SK-N-SH treated with all-trans-retinoic acid at 6 μM for 48 hours (cell line): ENCODE data around the gene ZBTB7B.
"Not testable (repeated sequence)": the region's sequence is repeated elsewhere in the genome, so short reads cannot be mapped to it uniquely, and the experiment has no call there.

Experiments used
- ATAC-seq: fragments of 200-7000 bp; cut with Tn5 transposase; 3 replicates; pipeline ENCODE4 v1.9.1; 2020; ENCODE audit warnings: mild to moderate bottlenecking, moderate library complexity
- BACH2 ChIP-seq: fragments of 250-450 bp; sonication (Bioruptor Pico); IDR thresholded peaks from 2 replicates; pipeline ENCODE4 v1.9.0; 2021; ENCODE audit warnings: mild to moderate bottlenecking, borderline replicate concordance
- CSDC2 ChIP-seq: fragments of 250-450 bp; sonication (Bioruptor Pico); IDR thresholded peaks from 2 replicates; pipeline ENCODE4 v1.5.0; 2020; ENCODE audit warnings: mild to moderate bottlenecking, moderate library complexity
- ESRRG ChIP-seq: fragments of 250-450 bp; sonication (Bioruptor Pico); IDR thresholded peaks from 2 replicates; pipeline ENCODE4 v1.6.1; 2021; ENCODE audit warnings: mild to moderate bottlenecking
- GLIS3 ChIP-seq: fragments of 250-450 bp; sonication (Bioruptor Pico); IDR thresholded peaks from 2 replicates; pipeline ENCODE4 v1.5.0; 2020; ENCODE audit warnings: mild to moderate bottlenecking, moderate library complexity
- ISL1 ChIP-seq: fragments of 250-450 bp; sonication (Bioruptor Pico); IDR thresholded peaks from 2 replicates; pipeline ENCODE4 v2.1.2; 2022; ENCODE audit warnings: mild to moderate bottlenecking, moderate library complexity
- PPARA ChIP-seq: fragments of 250-450 bp; sonication (Bioruptor Pico); IDR thresholded peaks from 2 replicates; pipeline ENCODE4 v1.5.0; 2020; ENCODE audit warnings: mild to moderate bottlenecking, borderline replicate concordance
- RARB ChIP-seq: fragments of 250-450 bp; sonication (Bioruptor Pico); IDR thresholded peaks from 2 replicates; pipeline ENCODE4 v1.8.0; 2021; ENCODE audit warnings: mild to moderate bottlenecking, moderate library complexity
- TCF4 ChIP-seq: fragments of 250-450 bp; sonication (Bioruptor Pico); IDR thresholded peaks from 2 replicates; pipeline ENCODE4 v1.8.0; 2021; ENCODE audit warnings: mild to moderate bottlenecking, moderate library complexity, borderline replicate concordance
- TOX ChIP-seq: fragments of 250-450 bp; sonication (Bioruptor Pico); IDR thresholded peaks from 2 replicates; pipeline ENCODE4 v1.8.0; 2021; ENCODE audit warnings: mild to moderate bottlenecking, moderate library complexity, borderline replicate concordance
- ZC3H10 ChIP-seq: fragments of 250-450 bp; sonication (Bioruptor Pico); IDR thresholded peaks from 2 replicates; pipeline ENCODE4 v1.5.1; 2021; ENCODE audit warnings: mild to moderate bottlenecking, moderate library complexity
- ZFP3 ChIP-seq: fragments of 250-450 bp; sonication (Bioruptor Pico); IDR thresholded peaks from 2 replicates; pipeline ENCODE4 v1.5.0; 2020; ENCODE audit warnings: mild to moderate bottlenecking, moderate library complexity
- ZFP30 ChIP-seq: fragments of 450-650 bp; formaldehyde crosslinking; IDR thresholded peaks from 2 replicates; pipeline ENCODE4 v1.5.0; 2022; ENCODE audit warnings: mild to moderate bottlenecking, moderate library complexity
- ZNF565 ChIP-seq: fragments of 450-650 bp; formaldehyde crosslinking; conservative IDR thresholded peaks from 2 replicates; pipeline ENCODE4 v1.5.0; 2020; ENCODE audit warnings: low read depth, mild to moderate bottlenecking, moderate library complexity
- ZNF70 ChIP-seq: fragments of 450-650 bp; formaldehyde crosslinking; IDR thresholded peaks from 2 replicates; pipeline ENCODE4 v1.5.0; 2020; ENCODE audit warnings: mild to moderate bottlenecking, moderate library complexity
- ZNF8 ChIP-seq: fragments of 450-650 bp; formaldehyde crosslinking; IDR thresholded peaks from 2 replicates; pipeline ENCODE4 v1.5.0; 2020; ENCODE audit warnings: mild to moderate bottlenecking, moderate library complexity
- TF ChIP-seq, protein P1 (sequence below): fragments of 250-450 bp; sonication (Bioruptor Pico); IDR thresholded peaks from 2 replicates; pipeline ENCODE4 v1.5.1; 2021; ENCODE audit warnings: mild to moderate bottlenecking, moderate library complexity
- TF ChIP-seq, protein P2 (sequence below): fragments of 250-450 bp; sonication (Bioruptor Pico); IDR thresholded peaks from 2 replicates; pipeline ENCODE4 v1.5.1; 2020; ENCODE audit warnings: low read depth, mild to moderate bottlenecking, moderate library complexity
- TF ChIP-seq, protein P3 (sequence below): fragments of 250-450 bp; sonication (Bioruptor Pico); IDR thresholded peaks from 2 replicates; pipeline ENCODE4 v1.5.0; 2020; ENCODE audit warnings: mild to moderate bottlenecking, moderate library complexity
- TF ChIP-seq, protein P4 (sequence below): fragments of 250-450 bp; sonication (Bioruptor Pico); IDR thresholded peaks from 2 replicates; pipeline ENCODE4 v1.8.0; 2020; ENCODE audit warnings: mild to moderate bottlenecking, moderate library complexity, borderline replicate concordance

Gene ZBTB7B

DNA sequence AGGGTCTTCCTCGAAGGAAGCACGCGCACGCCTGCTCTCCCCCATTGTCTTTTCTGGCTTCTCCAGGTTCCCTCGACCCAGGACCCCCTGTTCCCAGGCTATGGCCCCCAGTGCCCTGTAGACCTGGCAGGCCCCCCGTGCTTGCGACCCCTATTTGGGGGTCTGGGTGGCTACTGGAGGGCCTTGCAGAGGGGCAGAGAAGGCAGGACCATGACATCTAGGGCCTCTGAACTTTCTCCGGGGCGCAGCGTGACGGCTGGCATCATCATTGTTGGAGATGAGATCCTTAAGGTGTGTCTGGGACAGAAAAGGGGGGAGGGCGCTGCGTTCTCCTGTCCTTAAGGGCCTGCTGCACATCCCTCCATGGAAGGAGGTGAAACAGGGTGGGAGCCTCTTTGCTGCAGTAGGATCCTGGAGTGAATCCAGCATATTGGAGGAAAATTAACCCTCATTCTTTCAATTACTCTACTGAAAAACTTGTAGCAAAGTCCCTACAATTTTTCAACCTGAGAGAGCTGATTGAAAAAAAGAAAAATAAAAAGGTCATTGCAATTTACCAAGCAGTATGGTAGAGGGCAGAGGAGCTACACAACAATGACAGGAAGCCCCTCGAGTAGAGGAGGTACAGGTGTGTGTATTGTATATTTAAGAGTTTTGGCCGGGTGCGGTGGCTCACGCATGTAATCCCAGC lies 18.7 kb upstream of the ZBTB7B start:
- TF ChIP-seq TCF4: no peak
- TF ChIP-seq, protein P1, sequence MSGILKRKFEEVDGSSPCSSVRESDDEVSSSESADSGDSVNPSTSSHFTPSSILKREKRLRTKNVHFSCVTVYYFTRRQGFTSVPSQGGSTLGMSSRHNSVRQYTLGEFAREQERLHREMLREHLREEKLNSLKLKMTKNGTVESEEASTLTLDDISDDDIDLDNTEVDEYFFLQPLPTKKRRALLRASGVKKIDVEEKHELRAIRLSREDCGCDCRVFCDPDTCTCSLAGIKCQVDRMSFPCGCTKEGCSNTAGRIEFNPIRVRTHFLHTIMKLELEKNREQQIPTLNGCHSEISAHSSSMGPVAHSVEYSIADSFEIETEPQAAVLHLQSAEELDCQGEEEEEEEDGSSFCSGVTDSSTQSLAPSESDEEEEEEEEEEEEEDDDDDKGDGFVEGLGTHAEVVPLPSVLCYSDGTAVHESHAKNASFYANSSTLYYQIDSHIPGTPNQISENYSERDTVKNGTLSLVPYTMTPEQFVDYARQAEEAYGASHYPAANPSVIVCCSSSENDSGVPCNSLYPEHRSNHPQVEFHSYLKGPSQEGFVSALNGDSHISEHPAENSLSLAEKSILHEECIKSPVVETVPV (CRISPR knock-in tag): no peak
- TF ChIP-seq PPARA (CRISPR knock-in tag): no peak
- no peak for TF ChIP-seq GLIS3 (CRISPR knock-in tag)
- no peak for TF ChIP-seq ZFP3 (CRISPR knock-in tag)
- TF ChIP-seq TOX (CRISPR knock-in tag): no peak
- TF ChIP-seq RARB (CRISPR knock-in tag): no peak
- no peak for TF ChIP-seq ZFP30 (CRISPR knock-in tag)
- peak; percentile 7; the same call in 1 of the 3 replicates for ATAC-seq

DNA sequence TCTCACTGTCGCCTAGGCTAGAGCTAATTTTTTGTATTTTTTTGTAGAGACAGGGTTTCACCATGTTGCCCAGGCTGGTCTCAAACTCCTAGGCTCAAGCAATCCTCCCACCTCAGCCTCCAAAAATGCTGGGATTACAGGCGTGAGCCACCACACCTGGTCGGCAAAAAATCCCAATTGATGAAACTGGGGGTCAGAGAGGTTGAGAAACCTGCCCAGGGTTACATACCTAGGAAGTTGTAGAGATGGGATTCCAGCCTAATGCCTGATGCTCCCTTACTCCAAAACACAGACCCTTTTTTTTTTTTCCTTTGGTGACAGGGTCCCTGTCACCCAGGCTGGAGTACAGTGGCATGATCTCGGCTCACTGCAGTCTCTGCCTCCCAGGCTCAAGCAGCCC lies 15.9 kb upstream of the ZBTB7B start:
- not testable (repeated sequence) for ATAC-seq

DNA sequence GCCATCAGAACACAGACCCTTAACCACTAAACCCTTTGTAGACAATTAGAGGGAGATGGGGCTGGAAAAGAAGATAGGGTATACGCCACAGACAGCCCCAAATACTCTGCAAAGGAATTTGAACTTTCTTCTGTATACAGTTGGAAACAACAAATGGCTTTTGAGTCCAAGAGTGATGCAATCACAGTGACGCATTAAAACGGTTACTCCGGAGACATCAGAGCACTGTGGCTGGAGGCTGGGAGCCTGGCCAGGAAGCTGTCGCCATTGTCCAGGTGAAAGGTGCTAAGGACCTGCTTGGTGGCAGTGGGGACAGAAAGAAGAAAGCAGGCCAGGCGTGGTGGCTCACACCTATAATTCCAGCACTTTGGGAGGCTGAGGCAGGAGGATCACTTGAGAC lies 15.3 kb upstream of the ZBTB7B start:
- no peak for ATAC-seq
- TF ChIP-seq TOX (CRISPR knock-in tag) (no peak), CSDC2 (CRISPR knock-in tag) (no peak), ZNF8 (CRISPR knock-in tag) (no peak), ZNF70 (no peak), BACH2 (CRISPR knock-in tag) (no peak), ESRRG (CRISPR knock-in tag) (no peak)

DNA sequence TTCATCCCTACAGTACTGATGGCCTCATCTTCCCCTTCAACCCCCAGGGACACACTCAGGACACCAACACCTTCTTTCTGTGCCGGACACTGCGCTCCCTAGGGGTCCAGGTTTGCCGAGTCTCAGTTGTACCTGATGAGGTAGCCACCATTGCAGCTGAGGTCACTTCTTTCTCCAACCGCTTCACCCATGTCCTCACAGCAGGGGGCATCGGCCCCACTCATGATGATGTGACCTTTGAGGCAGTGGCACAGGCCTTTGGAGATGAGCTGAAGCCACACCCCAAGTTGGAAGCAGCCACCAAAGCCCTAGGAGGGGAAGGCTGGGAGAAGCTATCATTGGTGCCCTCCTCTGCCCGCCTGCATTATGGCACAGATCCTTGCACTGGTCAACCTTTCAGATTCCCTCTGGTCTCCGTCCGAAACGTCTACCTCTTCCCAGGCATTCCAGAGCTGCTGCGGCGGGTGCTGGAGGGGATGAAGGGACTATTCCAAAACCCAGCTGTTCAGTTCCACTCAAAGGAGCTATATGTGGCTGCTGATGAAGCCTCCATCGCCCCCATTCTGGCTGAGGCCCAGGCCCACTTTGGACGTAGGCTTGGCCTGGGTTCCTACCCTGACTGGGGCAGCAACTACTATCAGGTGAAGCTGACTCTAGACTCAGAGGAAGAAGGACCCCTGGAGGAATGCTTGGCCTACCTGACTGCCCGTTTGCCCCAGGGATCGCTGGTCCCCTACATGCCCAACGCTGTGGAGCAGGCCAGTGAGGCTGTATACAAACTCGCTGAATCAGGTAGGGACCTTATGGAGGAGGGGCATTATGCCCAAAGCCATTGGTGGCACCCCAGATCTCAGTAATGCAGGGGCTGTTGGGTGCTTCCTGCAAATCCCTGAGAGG lies 14.3 kb upstream of the ZBTB7B start:
- no peak for ATAC-seq
- no peak for TF ChIP-seq ZNF565 (CRISPR knock-in tag)
- TF ChIP-seq, protein P2, sequence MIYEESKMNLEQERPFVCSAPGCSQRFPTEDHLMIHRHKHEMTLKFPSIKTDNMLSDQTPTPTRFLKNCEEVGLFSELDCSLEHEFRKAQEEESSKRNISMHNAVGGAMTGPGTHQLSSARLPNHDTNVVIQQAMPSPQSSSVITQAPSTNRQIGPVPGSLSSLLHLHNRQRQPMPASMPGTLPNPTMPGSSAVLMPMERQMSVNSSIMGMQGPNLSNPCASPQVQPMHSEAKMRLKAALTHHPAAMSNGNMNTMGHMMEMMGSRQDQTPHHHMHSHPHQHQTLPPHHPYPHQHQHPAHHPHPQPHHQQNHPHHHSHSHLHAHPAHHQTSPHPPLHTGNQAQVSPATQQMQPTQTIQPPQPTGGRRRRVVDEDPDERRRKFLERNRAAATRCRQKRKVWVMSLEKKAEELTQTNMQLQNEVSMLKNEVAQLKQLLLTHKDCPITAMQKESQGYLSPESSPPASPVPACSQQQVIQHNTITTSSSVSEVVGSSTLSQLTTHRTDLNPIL (CRISPR knock-in tag): no peak
- TF ChIP-seq, protein P3, sequence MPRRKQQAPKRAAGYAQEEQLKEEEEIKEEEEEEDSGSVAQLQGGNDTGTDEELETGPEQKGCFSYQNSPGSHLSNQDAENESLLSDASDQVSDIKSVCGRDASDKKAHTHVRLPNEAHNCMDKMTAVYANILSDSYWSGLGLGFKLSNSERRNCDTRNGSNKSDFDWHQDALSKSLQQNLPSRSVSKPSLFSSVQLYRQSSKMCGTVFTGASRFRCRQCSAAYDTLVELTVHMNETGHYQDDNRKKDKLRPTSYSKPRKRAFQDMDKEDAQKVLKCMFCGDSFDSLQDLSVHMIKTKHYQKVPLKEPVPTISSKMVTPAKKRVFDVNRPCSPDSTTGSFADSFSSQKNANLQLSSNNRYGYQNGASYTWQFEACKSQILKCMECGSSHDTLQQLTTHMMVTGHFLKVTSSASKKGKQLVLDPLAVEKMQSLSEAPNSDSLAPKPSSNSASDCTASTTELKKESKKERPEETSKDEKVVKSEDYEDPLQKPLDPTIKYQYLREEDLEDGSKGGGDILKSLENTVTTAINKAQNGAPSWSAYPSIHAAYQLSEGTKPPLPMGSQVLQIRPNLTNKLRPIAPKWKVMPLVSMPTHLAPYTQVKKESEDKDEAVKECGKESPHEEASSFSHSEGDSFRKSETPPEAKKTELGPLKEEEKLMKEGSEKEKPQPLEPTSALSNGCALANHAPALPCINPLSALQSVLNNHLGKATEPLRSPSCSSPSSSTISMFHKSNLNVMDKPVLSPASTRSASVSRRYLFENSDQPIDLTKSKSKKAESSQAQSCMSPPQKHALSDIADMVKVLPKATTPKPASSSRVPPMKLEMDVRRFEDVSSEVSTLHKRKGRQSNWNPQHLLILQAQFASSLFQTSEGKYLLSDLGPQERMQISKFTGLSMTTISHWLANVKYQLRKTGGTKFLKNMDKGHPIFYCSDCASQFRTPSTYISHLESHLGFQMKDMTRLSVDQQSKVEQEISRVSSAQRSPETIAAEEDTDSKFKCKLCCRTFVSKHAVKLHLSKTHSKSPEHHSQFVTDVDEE (CRISPR knock-in tag): no peak
- TF ChIP-seq ISL1 (CRISPR knock-in tag): no peak
- no peak for TF ChIP-seq ZFP30 (CRISPR knock-in tag)

DNA sequence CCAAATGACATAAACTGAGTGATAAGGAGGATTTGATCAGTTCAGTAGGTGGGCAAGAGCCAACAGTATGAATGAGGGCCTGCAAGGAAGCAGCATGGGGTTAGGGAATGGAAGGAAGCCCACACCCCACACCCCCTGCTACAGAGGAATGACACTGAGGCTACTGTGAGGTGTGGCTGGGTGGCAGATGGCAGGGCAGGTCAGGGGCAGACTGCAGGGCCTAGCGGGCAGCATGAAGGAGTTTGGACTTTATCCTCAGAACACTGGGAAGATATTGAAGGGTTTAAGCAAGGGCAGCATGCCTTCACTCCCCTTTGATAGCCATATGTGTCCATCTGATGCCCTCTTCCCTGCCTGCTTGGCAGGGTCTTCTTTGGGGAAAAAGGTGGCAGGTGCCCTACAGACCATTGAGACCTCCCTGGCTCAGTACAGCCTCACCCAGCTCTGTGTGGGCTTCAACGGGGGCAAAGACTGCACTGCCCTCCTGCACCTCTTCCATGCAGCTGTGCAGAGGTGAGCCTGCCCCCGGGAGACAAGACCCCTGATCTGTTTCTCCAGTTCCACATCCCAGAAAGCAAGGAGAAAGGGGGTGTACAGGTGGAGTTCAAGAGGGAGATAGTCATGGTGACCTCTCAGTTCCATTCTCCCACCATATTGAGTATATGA lies 13.3 kb upstream of the ZBTB7B start:
- no peak for ATAC-seq
- TF ChIP-seq TCF4 (no peak), ZNF565 (CRISPR knock-in tag) (no peak), TOX (CRISPR knock-in tag) (no peak), GLIS3 (CRISPR knock-in tag) (no peak), ZC3H10 (CRISPR knock-in tag) (no peak), ESRRG (CRISPR knock-in tag) (no peak), ZNF8 (CRISPR knock-in tag) (no peak)
- TF ChIP-seq, protein P4, sequence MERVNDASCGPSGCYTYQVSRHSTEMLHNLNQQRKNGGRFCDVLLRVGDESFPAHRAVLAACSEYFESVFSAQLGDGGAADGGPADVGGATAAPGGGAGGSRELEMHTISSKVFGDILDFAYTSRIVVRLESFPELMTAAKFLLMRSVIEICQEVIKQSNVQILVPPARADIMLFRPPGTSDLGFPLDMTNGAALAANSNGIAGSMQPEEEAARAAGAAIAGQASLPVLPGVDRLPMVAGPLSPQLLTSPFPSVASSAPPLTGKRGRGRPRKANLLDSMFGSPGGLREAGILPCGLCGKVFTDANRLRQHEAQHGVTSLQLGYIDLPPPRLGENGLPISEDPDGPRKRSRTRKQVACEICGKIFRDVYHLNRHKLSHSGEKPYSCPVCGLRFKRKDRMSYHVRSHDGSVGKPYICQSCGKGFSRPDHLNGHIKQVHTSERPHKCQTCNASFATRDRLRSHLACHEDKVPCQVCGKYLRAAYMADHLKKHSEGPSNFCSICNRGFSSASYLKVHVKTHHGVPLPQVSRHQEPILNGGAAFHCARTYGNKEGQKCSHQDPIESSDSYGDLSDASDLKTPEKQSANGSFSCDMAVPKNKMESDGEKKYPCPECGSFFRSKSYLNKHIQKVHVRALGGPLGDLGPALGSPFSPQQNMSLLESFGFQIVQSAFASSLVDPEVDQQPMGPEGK (CRISPR knock-in tag): no peak
- TF ChIP-seq, protein P3 (CRISPR knock-in tag): no peak
